NCI-H146 treated with DMSO at 0.1 percent for 48 hours (cell line): Measurements from ENCODE around the gene MRPL57.
"Not testable (repeated sequence)": the region's sequence is repeated elsewhere in the genome, so short reads cannot be mapped to it uniquely, and the experiment has no call there.

Source experiments
- DNase-seq: peaks from one replicate; lab custom pipeline; 2025; ENCODE audit not compliant: unreplicated experiment; lab: John Stamatoyannopoulos, UW

The MRPL57 gene

GRCh38 chr13:21194756-21195155 is 18.3 kb downstream of the MRPL57 start:
- DNase-seq = not testable (repeated sequence)

GRCh38 chr13:21197606-21198225 is 21.3 kb downstream of the MRPL57 start:
- not testable (repeated sequence) for DNase-seq

- DNase-seq = not testable (repeated sequence)
These were observed 21.9 kb downstream of the MRPL57 start for GRCh38 chr13:21198391-21198790.

GRCh38 chr13:21201456-21202190 is 25.2 kb downstream of the MRPL57 start:
- DNase-seq = not testable (repeated sequence)

GRCh38 chr13:21202767-21203531 is 26.5 kb downstream of the MRPL57 start:
- DNase-seq = no peak

GRCh38 chr13:21208652-21209154 is 32.2 kb downstream of the MRPL57 start:
- no peak for DNase-seq

- no peak for DNase-seq
These were observed 35.8 kb downstream of the MRPL57 start for GRCh38 chr13:21212138-21212775.

- DNase-seq = not testable (repeated sequence)
These were observed 39.0 kb downstream of the MRPL57 start for GRCh38 chr13:21215419-21215818.

- no peak for DNase-seq
These were observed 39.9 kb downstream of the MRPL57 start for GRCh38 chr13:21216332-21216731.

- no peak for DNase-seq
These were observed 42.0 kb downstream of the MRPL57 start for GRCh38 chr13:21218351-21219035.

- no peak for DNase-seq
These were observed 42.6 kb downstream of the MRPL57 start for GRCh38 chr13:21219036-21219381.

GRCh38 chr13:21219716-21220115 is 43.3 kb downstream of the MRPL57 start:
- DNase-seq = not testable (repeated sequence)

- DNase-seq = no peak
These were observed 44.8 kb downstream of the MRPL57 start for GRCh38 chr13:21221268-21221667.

- no peak for DNase-seq
These were observed 48.6 kb downstream of the MRPL57 start for GRCh38 chr13:21225082-21225481.

- DNase-seq = no peak
These were observed 49.6 kb downstream of the MRPL57 start for GRCh38 chr13:21225841-21226581.

- no peak for DNase-seq
These were observed 51.5 kb downstream of the MRPL57 start for GRCh38 chr13:21227917-21228316.
